Sigmoid colon (tissue), 7 donors: Measurements from ENCODE around the gene BORCS5. TPM values are rescaled to one million over a fixed set of nuclear protein-coding genes. Genes with fewer than 3 reads are reported as not detected.

Experiments
- DNase-seq: peaks from one replicate; pipeline ENCODE4 v3.0.0-alpha.2; 2019
- H3K27ac ChIP-seq, 4 donors: fragments of 200-600 bp; sonication (generic); one replicate each; pipeline ENCODE4 v1.5.1; 2016 to 2019; ENCODE audit warnings: mild to moderate bottlenecking in 1 of 4
- H3K27me3 ChIP-seq, 3 donors: fragments of 200-600 bp; sonication (generic); one replicate each; pipeline ENCODE4 v1.5.1; 2019; ENCODE audit warnings: mild to moderate bottlenecking in 1 of 3
- H3K36me3 ChIP-seq, 4 donors: fragments of 200-600 bp; sonication (generic); one replicate each; pipeline ENCODE4 v1.5.1; 2016 to 2019
- H3K4me1 ChIP-seq, 4 donors: fragments of 200-600 bp; sonication (generic); one replicate each; pipeline ENCODE4 v1.5.1; 2017 to 2019
- H3K4me3 ChIP-seq, 4 donors: fragments of 200-600 bp; sonication (generic); one replicate each; pipeline ENCODE4 v1.5.1; 2017 to 2019; ENCODE audit warnings: mild to moderate bottlenecking in 2 of 4, moderate library complexity in 1 of 4
- H3K9me3 ChIP-seq, 4 donors: fragments of 200-600 bp in 3 of 4; sonication (generic) in 3 of 4; one replicate each; pipeline versions ENCODE4 v1.5.1 to v1.6.1; 2013 to 2019
- EP300 ChIP-seq, 4 donors: sonication (generic); formaldehyde crosslinking; IDR thresholded peaks; one replicate each; pipeline ENCODE4 v1.6.1; 2017; ENCODE audit warnings: antibody characterized with exemption in 4 of 4
- POLR2A ChIP-seq, 2 donors: fragments of 450-650 bp; IDR thresholded peaks; one replicate each; pipeline ENCODE4 v1.6.1; 2016; ENCODE audit warnings: antibody characterized with exemption in 2 of 2, mild to moderate bottlenecking in 2 of 2, moderate library complexity in 2 of 2
- POLR2AphosphoS5 ChIP-seq, 4 donors: sonication (generic); formaldehyde crosslinking; IDR thresholded peaks; one replicate each; pipeline ENCODE4 v1.6.1; 2017; ENCODE audit warnings: antibody characterized with exemption in 4 of 4
- WGBS, 2 donors: extraction: QIAGEN DNeasy Blood & Tissue Kit; methylation state at CpG; one replicate each; pipeline ENCODE4 v1.1.7; 2013; 5-methylcytosine and 5-hydroxymethylcytosine counted together
- intact Hi-C: fragments of 100-400 bp; cut with DNase I; formaldehyde crosslinking; loops from one replicate; pipeline ENCODE4 v1.15.1; 2023
- polyA plus RNA-seq, 3 donors: library from polyadenylated mRNA; stranded (reverse); fragments of 200-250 nt; gene quantifications; one replicate each; pipeline ENCODE4 v1.2.3, GENCODE V29; 2013
- total RNA-seq, 4 donors: library from RNA; depleted of rRNA; stranded (reverse); fragments of >200 nt; gene quantifications; one replicate each; pipeline ENCODE4 v1.1.0, GENCODE V29; 2016
- TF ChIP-seq, protein P1 (sequence below), 4 experiments: fragments of 450-650 bp in 3 of 4; fragments of 200-600 bp in 1 of 4; IDR thresholded peaks; one replicate each; pipeline ENCODE4 v1.5.1; 2016 to 2019; ENCODE audit warnings: antibody characterized with exemption in 4 of 4, mild to moderate bottlenecking in 3 of 4, moderate library complexity in 2 of 4
- donor health status: healthy with polysubstance abuse.
- donor health status: Bipolar disorder and iron deficiency.
- donor health status: healthy.

BORCS5 gene
- total and polyA plus RNA-seq, 7 donors: 3.7 to 25.3 (median 7.1) TPM

DNA sequence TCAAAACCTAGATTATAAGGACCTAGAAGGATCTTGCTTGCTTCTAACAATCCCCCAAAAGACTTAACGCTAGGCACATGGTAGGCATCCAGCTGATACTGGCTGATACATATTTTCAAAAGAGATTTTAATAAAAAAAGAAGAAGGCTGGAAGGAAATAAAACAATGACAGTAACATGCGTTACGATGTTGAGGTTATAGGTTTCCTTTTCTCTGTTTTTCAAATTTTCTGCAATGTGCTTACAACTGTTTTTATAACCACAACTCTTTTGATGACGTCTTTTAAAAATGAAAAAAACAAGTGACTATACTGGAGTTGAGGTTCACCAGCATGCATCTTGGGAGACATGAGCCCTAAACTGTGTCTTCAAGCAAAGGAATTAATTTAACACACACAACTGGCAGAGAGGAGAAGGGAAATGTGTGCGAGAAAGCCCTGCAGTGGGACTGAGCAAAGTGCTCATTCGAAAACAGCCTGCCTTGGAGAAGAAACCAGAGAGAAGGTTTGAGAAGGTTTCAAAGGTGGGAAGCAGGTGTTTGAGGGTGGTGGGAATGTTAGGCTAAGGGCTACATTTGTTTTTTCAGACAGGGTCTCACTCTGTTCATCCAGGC, 125.4 kb downstream of the BORCS5 start:
- TF ChIP-seq POLR2AphosphoS5 (IDR thresholded peaks at IDR 0.05) (no peak), EP300 (IDR thresholded peaks at IDR 0.05) (no peak), POLR2A (IDR thresholded peaks at IDR 0.05) (no peak)
- TF ChIP-seq, protein P1, sequence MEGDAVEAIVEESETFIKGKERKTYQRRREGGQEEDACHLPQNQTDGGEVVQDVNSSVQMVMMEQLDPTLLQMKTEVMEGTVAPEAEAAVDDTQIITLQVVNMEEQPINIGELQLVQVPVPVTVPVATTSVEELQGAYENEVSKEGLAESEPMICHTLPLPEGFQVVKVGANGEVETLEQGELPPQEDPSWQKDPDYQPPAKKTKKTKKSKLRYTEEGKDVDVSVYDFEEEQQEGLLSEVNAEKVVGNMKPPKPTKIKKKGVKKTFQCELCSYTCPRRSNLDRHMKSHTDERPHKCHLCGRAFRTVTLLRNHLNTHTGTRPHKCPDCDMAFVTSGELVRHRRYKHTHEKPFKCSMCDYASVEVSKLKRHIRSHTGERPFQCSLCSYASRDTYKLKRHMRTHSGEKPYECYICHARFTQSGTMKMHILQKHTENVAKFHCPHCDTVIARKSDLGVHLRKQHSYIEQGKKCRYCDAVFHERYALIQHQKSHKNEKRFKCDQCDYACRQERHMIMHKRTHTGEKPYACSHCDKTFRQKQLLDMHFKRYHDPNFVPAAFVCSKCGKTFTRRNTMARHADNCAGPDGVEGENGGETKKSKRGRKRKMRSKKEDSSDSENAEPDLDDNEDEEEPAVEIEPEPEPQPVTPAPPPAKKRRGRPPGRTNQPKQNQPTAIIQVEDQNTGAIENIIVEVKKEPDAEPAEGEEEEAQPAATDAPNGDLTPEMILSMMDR (IDR thresholded peaks at IDR 0.05): no peak
- no peak overlapping the region for H3K4me3 ChIP-seq
- H3K27ac ChIP-seq: no peak overlapping the region
- no peaks in the 10 kb centered on the region for H3K4me1 ChIP-seq
- intact Hi-C loops: no loop called here
- H3K36me3 ChIP-seq: peaks cover 5 to 62% (median 7%) of the 10 kb centered on the region in 4 donors
- DNase-seq: no peak
- H3K27me3 ChIP-seq: no peaks in the 10 kb centered on the region
- WGBS, 2 donors: 66 to 86% methylated on average over 6 of the region's 6 CpGs
- H3K9me3 ChIP-seq: no peaks in the 10 kb centered on the region

DNA sequence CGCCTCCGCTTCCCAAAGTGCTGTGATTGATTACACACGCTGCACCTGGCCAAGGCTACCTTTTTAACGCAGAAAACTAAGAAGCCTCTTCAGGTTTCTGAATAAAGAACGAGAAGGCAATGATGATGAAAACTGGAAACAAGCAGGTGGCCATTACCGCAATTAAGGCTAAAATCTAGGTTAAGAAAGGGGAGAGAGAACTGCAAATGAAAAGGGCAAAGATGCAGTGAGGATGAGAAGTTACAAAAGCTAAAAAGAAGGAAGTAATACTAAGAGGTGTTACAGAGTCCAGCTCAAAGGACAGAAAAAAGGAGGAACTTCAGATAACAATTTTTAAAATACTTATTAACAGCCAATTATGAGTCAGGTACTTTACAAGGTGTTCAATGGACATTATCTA, 126.1 kb downstream of the BORCS5 start:
- no peaks in the 10 kb centered on the region for H3K27me3 ChIP-seq
- H3K36me3 ChIP-seq: peaks cover 0 to 55% (median 2%) of the 10 kb centered on the region in 4 donors
- H3K4me1 ChIP-seq: no peaks in the 10 kb centered on the region
- no peak overlapping the region for H3K27ac ChIP-seq
- TF ChIP-seq POLR2A (IDR thresholded peaks at IDR 0.05) (no peak), POLR2AphosphoS5 (IDR thresholded peaks at IDR 0.05) (no peak), EP300 (IDR thresholded peaks at IDR 0.05) (no peak)
- TF ChIP-seq, protein P1 (IDR thresholded peaks at IDR 0.05): no peak
- H3K9me3 ChIP-seq: no peaks in the 10 kb centered on the region
- DNase-seq: no peak
- intact Hi-C loops: no loop called here
- WGBS, 2 donors: 87 to 92% methylated on average over 6 of the region's 6 CpGs
- no peak overlapping the region for H3K4me3 ChIP-seq

DNA sequence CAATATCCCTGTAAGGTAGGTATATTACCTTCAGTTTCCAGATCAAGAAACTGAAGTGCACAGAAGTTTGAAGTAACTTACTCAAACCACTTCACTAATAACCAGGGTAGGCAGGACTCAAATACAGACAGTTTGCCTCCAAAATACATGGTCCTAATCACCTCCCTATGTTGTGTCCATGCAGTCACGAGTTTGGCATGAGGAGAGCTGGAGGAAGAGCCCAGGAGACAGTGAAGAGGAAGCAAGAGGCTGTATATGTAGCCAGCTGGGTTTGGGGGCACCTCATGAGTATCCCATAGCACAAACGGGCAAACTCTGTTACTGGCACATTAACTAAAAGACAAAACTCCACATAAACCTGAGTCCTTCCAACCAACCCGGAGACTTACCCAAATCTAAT, 126.6 kb downstream of the BORCS5 start:
- 84 to 90% methylated on average over 3 of the region's 3 CpGs for WGBS, 2 donors
- Histone ChIP-seq H3K36me3 (peaks cover 0 to 50% (median 2%) of the 10 kb centered on the region in 4 donors), H3K4me3 (no peak overlapping the region), H3K9me3 (no peaks in the 10 kb centered on the region), H3K27me3 (no peaks in the 10 kb centered on the region), H3K27ac (no peak overlapping the region), H3K4me1 (no peaks in the 10 kb centered on the region)
- no peak for TF ChIP-seq POLR2AphosphoS5 (IDR thresholded peaks at IDR 0.05)
- TF ChIP-seq, protein P1 (IDR thresholded peaks at IDR 0.05): no peak
- TF ChIP-seq POLR2A (IDR thresholded peaks at IDR 0.05): no peak
- TF ChIP-seq EP300 (IDR thresholded peaks at IDR 0.05): no peak
- no peak for DNase-seq
- intact Hi-C loops: no loop called here

DNA sequence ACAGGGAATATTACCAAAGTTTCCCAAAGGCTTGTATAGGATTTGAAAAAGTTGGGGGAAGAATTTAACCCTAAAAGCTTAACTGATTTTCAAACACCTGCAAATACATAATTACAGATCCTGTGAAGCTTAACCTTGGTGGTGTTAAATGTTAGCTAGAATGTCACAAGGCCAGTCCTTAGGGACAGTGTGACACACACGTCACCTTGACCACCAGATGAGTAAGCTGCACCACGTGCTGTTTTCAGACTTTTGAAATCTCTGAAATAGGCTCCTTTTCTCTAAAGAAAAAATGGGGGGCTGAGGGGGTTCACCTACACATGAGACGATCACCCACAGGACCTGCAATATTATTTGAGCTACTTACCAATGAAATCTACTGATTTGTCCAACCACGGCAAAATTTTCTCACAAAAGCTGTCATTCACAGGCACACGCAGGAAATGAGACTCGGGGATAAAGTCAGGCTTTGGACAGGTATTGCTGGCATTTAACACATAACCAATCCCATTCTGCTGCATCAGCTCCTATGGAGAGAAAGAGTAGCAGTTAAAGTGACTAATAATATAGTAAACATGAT, 129.9 kb downstream of the BORCS5 start:
- peaks cover 0 to 29% (median 2%) of the 10 kb centered on the region in 4 donors for H3K36me3 ChIP-seq
- H3K4me1 ChIP-seq: no peaks in the 10 kb centered on the region
- DNase-seq: no peak
- intact Hi-C loops: no loop called here
- no peak for TF ChIP-seq EP300 (IDR thresholded peaks at IDR 0.05)
- no peak for TF ChIP-seq POLR2A (IDR thresholded peaks at IDR 0.05)
- TF ChIP-seq, protein P1 (IDR thresholded peaks at IDR 0.05): no peak
- no peak for TF ChIP-seq POLR2AphosphoS5 (IDR thresholded peaks at IDR 0.05)
- H3K27ac ChIP-seq: no peak overlapping the region
- no peaks in the 10 kb centered on the region for H3K27me3 ChIP-seq
- no peak overlapping the region for H3K4me3 ChIP-seq
- H3K9me3 ChIP-seq: no peaks in the 10 kb centered on the region
- WGBS, 2 donors: 86 to 87% methylated on average over 6 of the region's 6 CpGs
